ENCODE results near the gene LAMA2.

LAMA2 gene

DNA sequence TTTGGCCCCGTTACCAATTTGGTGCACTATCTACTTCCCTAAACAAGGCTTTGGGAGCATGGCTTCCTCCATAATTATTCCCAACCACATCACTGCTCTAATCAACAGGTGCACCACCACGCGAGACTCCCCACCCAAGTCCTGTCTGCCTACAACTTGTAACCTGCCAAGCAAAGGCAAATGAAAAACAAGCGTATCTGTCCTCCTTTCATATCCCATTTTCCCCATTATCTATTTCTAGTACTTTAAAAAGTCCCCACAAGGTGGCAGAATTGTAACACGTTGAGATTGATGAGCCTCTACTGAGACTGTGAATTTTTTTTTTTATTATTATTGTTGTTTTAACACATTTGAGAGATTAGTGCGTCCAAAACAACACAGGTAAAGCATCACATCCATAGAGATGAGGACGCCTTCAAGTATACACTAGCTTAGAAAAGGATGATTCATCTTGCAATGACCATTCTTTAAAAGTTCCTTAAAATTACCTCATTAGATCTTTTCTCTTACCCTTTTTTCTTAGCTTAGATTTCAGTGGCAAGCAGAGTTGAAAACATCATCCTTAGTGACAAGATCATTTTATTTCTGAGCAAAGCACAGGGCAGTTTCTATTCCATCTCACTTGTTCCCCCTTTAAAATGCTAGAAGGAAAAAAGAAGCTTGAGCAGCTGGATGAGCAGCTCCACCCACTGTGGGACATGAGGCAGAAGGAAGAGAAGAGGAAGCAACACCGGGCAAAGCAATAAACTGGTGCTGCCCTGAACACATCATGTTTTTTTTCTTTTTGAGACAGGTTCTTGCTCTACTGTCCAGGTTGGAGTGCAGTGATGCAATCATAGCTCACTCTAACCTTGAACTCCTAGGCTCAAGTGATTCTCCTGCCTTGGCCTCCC, 616.3 kb downstream of the LAMA2 start:
- no peak overlapping the region for H3K4me3 ChIP-seq (ENCODE audit: low read depth, low read length)
- DNase-seq (ENCODE audit: low read depth): peak; percentile 72
- TF ChIP-seq, protein P1, sequence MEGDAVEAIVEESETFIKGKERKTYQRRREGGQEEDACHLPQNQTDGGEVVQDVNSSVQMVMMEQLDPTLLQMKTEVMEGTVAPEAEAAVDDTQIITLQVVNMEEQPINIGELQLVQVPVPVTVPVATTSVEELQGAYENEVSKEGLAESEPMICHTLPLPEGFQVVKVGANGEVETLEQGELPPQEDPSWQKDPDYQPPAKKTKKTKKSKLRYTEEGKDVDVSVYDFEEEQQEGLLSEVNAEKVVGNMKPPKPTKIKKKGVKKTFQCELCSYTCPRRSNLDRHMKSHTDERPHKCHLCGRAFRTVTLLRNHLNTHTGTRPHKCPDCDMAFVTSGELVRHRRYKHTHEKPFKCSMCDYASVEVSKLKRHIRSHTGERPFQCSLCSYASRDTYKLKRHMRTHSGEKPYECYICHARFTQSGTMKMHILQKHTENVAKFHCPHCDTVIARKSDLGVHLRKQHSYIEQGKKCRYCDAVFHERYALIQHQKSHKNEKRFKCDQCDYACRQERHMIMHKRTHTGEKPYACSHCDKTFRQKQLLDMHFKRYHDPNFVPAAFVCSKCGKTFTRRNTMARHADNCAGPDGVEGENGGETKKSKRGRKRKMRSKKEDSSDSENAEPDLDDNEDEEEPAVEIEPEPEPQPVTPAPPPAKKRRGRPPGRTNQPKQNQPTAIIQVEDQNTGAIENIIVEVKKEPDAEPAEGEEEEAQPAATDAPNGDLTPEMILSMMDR (conservative IDR thresholded peaks at IDR 0.05; ENCODE audit: low read depth, low read length): peak; percentile 54

DNA sequence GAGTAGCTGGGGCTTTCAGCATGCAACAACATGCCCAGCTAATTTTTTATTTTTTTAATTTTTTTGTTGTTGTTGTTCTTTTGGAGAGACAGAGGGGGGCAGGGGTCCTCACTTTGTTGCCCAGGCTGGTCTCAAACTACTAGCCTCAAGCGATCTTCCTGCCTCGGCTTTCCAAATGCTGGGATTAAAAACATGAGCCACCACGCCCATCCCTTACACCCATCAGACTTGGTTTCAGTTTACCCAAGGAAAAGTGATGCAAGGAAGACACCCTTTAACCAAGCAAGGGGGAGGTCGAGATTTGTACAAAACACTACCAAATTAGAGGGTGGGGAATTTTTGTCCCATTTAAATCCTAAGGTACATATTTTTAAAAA, 616.9 kb downstream of the LAMA2 start:
- TF ChIP-seq, protein P1 (conservative IDR thresholded peaks at IDR 0.05; ENCODE audit: low read depth, low read length): no peak
- DNase-seq (ENCODE audit: low read depth): no peak
- H3K4me3 ChIP-seq (ENCODE audit: low read depth, low read length): no peak overlapping the region

DNA sequence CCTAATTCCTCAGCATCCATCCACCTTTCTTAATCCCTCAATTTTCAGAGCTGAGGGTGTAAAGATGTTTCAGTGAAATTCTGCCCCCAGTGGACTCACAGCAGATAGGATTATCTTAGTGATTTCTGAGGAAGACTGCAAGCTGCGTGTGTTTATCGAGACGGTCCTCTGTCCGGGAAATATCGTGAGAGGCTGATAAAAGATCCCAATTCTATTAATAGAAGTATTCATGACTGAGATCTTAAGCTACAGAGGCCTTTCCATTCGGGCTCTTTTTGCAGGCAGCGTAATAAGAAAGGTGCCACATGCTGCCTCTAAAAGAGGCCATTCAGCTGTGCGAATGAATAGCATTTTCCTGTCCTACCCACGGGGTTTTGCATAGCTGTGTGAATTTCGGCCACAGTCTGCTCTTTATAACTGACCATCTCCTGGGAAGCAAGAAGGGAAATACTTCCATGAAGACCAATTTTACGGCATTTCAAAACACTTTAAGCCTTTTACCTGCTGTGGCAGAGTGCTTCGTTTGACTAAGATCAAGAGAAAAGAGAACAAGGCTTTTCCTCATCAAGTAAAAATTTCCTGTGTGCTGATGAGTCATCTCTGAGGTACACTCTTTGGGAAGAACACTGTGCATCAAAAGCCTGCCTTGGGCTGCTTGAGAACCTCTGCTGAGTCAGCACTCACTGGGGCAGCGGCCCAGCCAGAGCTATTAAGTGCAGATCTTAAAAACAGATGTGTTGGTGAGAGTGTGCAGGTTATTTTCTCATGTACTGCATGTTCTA, 618.2 kb downstream of the LAMA2 start:
- DNase-seq (ENCODE audit: low read depth): peak; percentile 99

GRCh38 chr6:129501740-129502660, 619.1 kb downstream of the LAMA2 start:
- TF ChIP-seq, protein P1 (conservative IDR thresholded peaks at IDR 0.05; ENCODE audit: low read depth, low read length): no peak
- DNase-seq (ENCODE audit: low read depth): peak; percentile 41
- no peak overlapping the region for H3K4me3 ChIP-seq (ENCODE audit: low read depth, low read length)

More for the DNA sequence above, 618.2 kb downstream of the LAMA2 start:
- H3K4me3 ChIP-seq (ENCODE audit: low read depth, low read length): peak overlapping the region; percentile 29
- TF ChIP-seq, protein P1 (conservative IDR thresholded peaks at IDR 0.05; ENCODE audit: low read depth, low read length): peak; percentile 62

DNA sequence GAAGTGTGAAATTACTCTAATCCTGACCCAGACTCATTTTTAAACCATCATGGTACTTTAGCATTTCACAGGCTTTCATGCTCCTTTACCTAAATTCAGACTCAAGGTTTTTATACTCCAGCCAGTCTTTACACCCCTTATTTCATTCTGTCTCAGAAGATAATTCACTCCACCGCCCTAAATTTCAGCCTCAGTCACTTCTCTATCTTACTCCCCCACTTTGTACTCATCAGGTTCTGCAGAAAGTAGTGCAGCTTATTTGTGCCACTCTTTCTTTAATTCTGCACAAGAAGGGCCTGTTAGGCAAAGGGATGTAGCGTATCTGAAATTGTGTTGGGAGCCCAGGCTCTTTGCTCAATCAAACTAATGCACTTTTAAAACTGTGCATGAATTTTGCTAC, 621.5 kb downstream of the LAMA2 start:
- no peak overlapping the region for H3K4me3 ChIP-seq (ENCODE audit: low read depth, low read length)
- DNase-seq (ENCODE audit: low read depth): no peak
- TF ChIP-seq, protein P1 (conservative IDR thresholded peaks at IDR 0.05; ENCODE audit: low read depth, low read length): no peak

GRCh38 chr6:129507059-129507807, 624.3 kb downstream of the LAMA2 start:
- TF ChIP-seq, protein P1 (conservative IDR thresholded peaks at IDR 0.05; ENCODE audit: low read depth, low read length): no peak
- H3K4me3 ChIP-seq (ENCODE audit: low read depth, low read length): no peak overlapping the region

More at GRCh38 chr6:129507059-129507807, 624.3 kb downstream of the LAMA2 start:
- no peak for DNase-seq (ENCODE audit: low read depth)

All from choroid plexus epithelial cell (primary cell).